Adrenal gland (tissue), 12 donors: ENCODE measurements around the gene KIRREL3. TPM values are rescaled to one million over a fixed set of nuclear protein-coding genes. Genes with fewer than 3 reads are reported as not detected.
"Not testable (repeated sequence)": the region's sequence is repeated elsewhere in the genome, so short reads cannot be mapped to it uniquely, and the experiment has no call there.

Experiments
- DNase-seq, 7 donors: peaks; one replicate each; pipeline ENCODE4 v3.0.0-alpha.2; 2019 to 2020
- H3K27ac ChIP-seq, 5 donors: fragments of 200-600 bp; sonication (generic) in 4 of 5; 1 replicate in 3 of 5; 2 replicates in 2 of 5; pipeline versions ENCODE4 v1.5.1 to v1.8.0; 2016 to 2020; ENCODE audit warnings: mild to moderate bottlenecking in 1 of 5
- H3K27me3 ChIP-seq: fragments of 200-600 bp; 2 replicates; pipeline ENCODE4 v1.8.0; 2021
- H3K36me3 ChIP-seq, 2 donors: fragments of 200-600 bp; replicated peaks in 1 of 2; 1 replicate in 1 of 2; 2 replicates in 1 of 2; pipeline versions ENCODE4 v1.5.1 to v1.8.0; 2018 to 2022
- H3K4me1 ChIP-seq, 2 donors: fragments of 200-600 bp; replicated peaks in 1 of 2; 1 replicate in 1 of 2; 2 replicates in 1 of 2; pipeline versions ENCODE4 v1.5.1 to v1.8.0; 2018 to 2021
- H3K4me3 ChIP-seq, 4 donors: fragments of 200-600 bp; sonication (generic) in 3 of 4; one replicate each; pipeline ENCODE4 v1.5.1; 2016 to 2018
- H3K9me3 ChIP-seq, 3 donors: fragments of 200-600 bp; sonication (generic) in 1 of 3; replicated peaks in 1 of 3; 1 replicate in 2 of 3; 2 replicates in 1 of 3; pipeline versions ENCODE4 v1.5.1 to v1.8.0; 2016 to 2021
- POLR2A ChIP-seq, 2 donors: fragments of 450-650 bp; IDR thresholded peaks; one replicate each; pipeline ENCODE4 v1.6.1; 2017; ENCODE audit warnings: antibody characterized with exemption in 2 of 2, mild to moderate bottlenecking in 2 of 2, moderate library complexity in 1 of 2
- WGBS, 4 donors: extraction: QIAGEN DNeasy Blood & Tissue Kit in 2 of 4; methylation state at CpG; one replicate each; pipeline versions ENCODE4 v1.1.5 to v1.1.7; 2013 to 2017; 5-methylcytosine and 5-hydroxymethylcytosine counted together
- intact Hi-C, 2 donors: fragments of 100-400 bp; cut with DNase I; formaldehyde crosslinking; loops; one replicate each; pipeline versions ENCODE4 v1.14.1 to v1.15.0; 2022 to 2023
- polyA plus RNA-seq, 3 donors: library from polyadenylated mRNA; stranded (reverse); fragments of 200-250 nt in 2 of 3; fragments of 350-450 nt in 1 of 3; fragmentation: Illumina TruSeq in 1 of 3; extraction: RNeasy Lipid Tissue Mini Kit (QIAGEN cat#74804) in 1 of 3; gene quantifications; one replicate each; pipeline ENCODE4 v1.2.3, GENCODE V29; 2013 to 2014
- total RNA-seq, 9 donors: library from RNA; depleted of rRNA in 4 of 9; stranded (reverse); fragments of >200 nt in 4 of 9; fragments of 120-200 nt in 1 of 9; fragmentation: NEBNext Ultra II Directional in 1 of 9; extraction: Animal tissue kit (Norgen Biotek cat#: 25700) in 1 of 9; gene quantifications; one replicate each; pipeline versions ENCODE4 v1.1.0 to v1.2.4, GENCODE V29; 2013 to 2023
- TF ChIP-seq, protein P1 (sequence below), 6 experiments: fragments of 450-650 bp in 4 of 6; fragments of 200-600 bp in 2 of 6; sonication (generic) in 1 of 6; IDR thresholded peaks; 1 replicate in 5 of 6; 2 replicates in 1 of 6; pipeline versions ENCODE4 v1.5.1 to v1.8.0; 2016 to 2021; ENCODE audit warnings: antibody characterized with exemption in 6 of 6, mild to moderate bottlenecking in 2 of 6, moderate library complexity in 1 of 6
- donor health status: healthy with polysubstance abuse.
- donor health status: Bipolar disorder and iron deficiency.
- donor health status: DM: yes; HTN: yes; CAD: no.
- donor health status: DM: no; HTN: no; CAD: no.
- donor health status: DM: no; HTN: no; CAD: no.
- donor health status: DM: yes; HTN: yes; CAD: no.

The KIRREL3 gene
- total and polyA plus RNA-seq, 12 donors = 0.07 to 4.1 (median 0.64) TPM; not detected in 1

DNA sequence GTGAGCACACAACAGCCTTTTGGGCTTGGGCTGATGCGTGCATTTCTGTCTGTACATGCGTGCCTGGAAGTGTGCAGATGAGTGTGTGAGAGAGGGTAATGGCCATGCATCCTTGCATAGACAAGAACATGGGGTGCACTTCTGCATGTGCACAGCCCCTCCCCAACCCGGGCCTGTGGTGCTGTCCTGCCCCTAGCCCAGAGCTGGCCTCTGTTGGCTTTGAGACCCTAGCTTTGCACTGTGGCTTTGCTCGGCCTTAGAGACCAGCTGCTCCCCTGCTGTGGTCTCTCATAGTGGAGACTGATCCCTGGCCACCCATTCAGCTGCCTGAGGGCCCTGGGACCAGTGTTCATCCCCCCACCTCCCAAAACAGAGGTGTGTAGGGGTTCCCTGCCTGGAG lies 619.7 kb downstream of the KIRREL3 start:
- Histone ChIP-seq H3K4me3 (no peak overlapping the region), H3K27ac (peak overlapping the region in 2 of 5 donors; percentile 26 to 40), H3K27me3 (no peaks in the 10 kb centered on the region), H3K36me3 (no peaks in the 10 kb centered on the region), H3K4me1 (peaks cover 8 to 37% of the 10 kb centered on the region in 2 donors), H3K9me3 (no peaks in the 10 kb centered on the region)
- no peak for DNase-seq
- intact Hi-C loops = no loop called here
- WGBS, 4 donors = 77 to 95% (median 87%) methylated on average over 2 to 4 of the region's 4 CpGs
- TF ChIP-seq, protein P1, sequence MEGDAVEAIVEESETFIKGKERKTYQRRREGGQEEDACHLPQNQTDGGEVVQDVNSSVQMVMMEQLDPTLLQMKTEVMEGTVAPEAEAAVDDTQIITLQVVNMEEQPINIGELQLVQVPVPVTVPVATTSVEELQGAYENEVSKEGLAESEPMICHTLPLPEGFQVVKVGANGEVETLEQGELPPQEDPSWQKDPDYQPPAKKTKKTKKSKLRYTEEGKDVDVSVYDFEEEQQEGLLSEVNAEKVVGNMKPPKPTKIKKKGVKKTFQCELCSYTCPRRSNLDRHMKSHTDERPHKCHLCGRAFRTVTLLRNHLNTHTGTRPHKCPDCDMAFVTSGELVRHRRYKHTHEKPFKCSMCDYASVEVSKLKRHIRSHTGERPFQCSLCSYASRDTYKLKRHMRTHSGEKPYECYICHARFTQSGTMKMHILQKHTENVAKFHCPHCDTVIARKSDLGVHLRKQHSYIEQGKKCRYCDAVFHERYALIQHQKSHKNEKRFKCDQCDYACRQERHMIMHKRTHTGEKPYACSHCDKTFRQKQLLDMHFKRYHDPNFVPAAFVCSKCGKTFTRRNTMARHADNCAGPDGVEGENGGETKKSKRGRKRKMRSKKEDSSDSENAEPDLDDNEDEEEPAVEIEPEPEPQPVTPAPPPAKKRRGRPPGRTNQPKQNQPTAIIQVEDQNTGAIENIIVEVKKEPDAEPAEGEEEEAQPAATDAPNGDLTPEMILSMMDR (IDR thresholded peaks at IDR 0.05) = no peak
- TF ChIP-seq POLR2A (IDR thresholded peaks at IDR 0.05) = no peak

- Histone ChIP-seq H3K27ac (peak overlapping the region in 3 of 5 donors; percentile 20 to 45 (median 44)), H3K36me3 (no peaks in the 10 kb centered on the region), H3K27me3 (no peaks in the 10 kb centered on the region), H3K4me1 (peaks cover 12 to 47% of the 10 kb centered on the region in 2 donors), H3K9me3 (no peaks in the 10 kb centered on the region), H3K4me3 (no peak overlapping the region)
- intact Hi-C loops = no loop called here
- no peak for TF ChIP-seq POLR2A (IDR thresholded peaks at IDR 0.05)
- TF ChIP-seq, protein P1 (IDR thresholded peaks at IDR 0.05) = no peak
- WGBS, 4 donors = 24 to 42% (median 35%) methylated on average over 4 of the region's 4 CpGs
- peak in 6 of 7 donors; percentile 62 to 89 (median 82) for DNase-seq
These were observed 621.8 kb downstream of the KIRREL3 start for GRCh38 chr11:126378763-126379162.

DNA sequence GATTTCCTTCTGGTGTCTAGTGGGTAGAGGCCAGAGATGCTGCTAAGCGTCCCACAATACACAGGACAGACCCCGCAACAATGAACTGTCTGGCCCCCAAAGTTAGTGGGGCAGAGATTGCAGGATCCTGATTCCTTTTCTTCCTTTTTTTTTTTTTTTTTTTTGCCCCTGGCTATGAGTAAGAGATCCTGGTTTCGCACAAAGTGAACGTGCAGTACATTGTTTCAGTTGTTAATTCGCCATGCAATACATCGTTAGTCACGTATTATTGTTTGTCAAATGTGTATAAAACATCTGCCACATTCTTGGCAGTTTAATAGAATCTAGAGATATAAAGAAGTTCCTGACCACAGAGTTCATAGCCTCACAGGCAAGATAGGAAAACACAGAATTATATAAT lies 624.8 kb downstream of the KIRREL3 start:
- WGBS, 4 donors = 71 to 78% (median 74%) methylated on average over 7 of the region's 7 CpGs
- no peak for DNase-seq
- Histone ChIP-seq H3K27ac (peak overlapping the region in 2 of 5 donors; percentile 15 to 29), H3K4me1 (peaks cover 21 to 51% of the 10 kb centered on the region in 2 donors), H3K27me3 (no peaks in the 10 kb centered on the region), H3K9me3 (no peaks in the 10 kb centered on the region), H3K36me3 (no peaks in the 10 kb centered on the region), H3K4me3 (no peak overlapping the region)
- TF ChIP-seq, protein P1 (IDR thresholded peaks at IDR 0.05) = no peak
- TF ChIP-seq POLR2A (IDR thresholded peaks at IDR 0.05) = no peak
- intact Hi-C loops = no loop called here

GRCh38 chr11:126374562-126375300 lies 625.8 kb downstream of the KIRREL3 start:
- H3K4me3 ChIP-seq, intact Hi-C loops, H3K27me3 ChIP-seq, H3K36me3 ChIP-seq, H3K9me3 ChIP-seq: not testable (repeated sequence)
- peaks cover 21 to 54% of the 10 kb centered on the region in 2 donors for H3K4me1 ChIP-seq
- peak in 1 of 7 donors; percentile 23 for DNase-seq
- WGBS, 4 donors = 87 to 94% (median 91%) methylated on average over 14 to 20 of the region's 28 CpGs
- H3K27ac ChIP-seq = peak overlapping the region in 3 of 5 donors; percentile 43 to 81 (median 62)
